ENCODE data around the gene ADIPOQ.

Gene ADIPOQ

GRCh38 chr3:186828340-186828739, 14.2 kb upstream of the ADIPOQ start:
- Histone ChIP-seq H3K4me1 (ENCODE audit: control insufficient read depth in 1 of 2, insufficient read depth in 1 of 2, low read depth in 1 of 2, low read length in 1 of 2) (peaks cover 21 to 26% of the 10 kb centered on the region in 2 experiments), H3K36me3 (no peaks in the 10 kb centered on the region), H3K9me3 (no peaks in the 10 kb centered on the region), H3K4me3 (ENCODE audit: low read depth in 1 of 2, low read length in 1 of 2) (no peak overlapping the region), H3K27ac (no peak overlapping the region), H3K27me3 (peaks cover 85% of the 10 kb centered on the region)
- TF ChIP-seq, protein P1, sequence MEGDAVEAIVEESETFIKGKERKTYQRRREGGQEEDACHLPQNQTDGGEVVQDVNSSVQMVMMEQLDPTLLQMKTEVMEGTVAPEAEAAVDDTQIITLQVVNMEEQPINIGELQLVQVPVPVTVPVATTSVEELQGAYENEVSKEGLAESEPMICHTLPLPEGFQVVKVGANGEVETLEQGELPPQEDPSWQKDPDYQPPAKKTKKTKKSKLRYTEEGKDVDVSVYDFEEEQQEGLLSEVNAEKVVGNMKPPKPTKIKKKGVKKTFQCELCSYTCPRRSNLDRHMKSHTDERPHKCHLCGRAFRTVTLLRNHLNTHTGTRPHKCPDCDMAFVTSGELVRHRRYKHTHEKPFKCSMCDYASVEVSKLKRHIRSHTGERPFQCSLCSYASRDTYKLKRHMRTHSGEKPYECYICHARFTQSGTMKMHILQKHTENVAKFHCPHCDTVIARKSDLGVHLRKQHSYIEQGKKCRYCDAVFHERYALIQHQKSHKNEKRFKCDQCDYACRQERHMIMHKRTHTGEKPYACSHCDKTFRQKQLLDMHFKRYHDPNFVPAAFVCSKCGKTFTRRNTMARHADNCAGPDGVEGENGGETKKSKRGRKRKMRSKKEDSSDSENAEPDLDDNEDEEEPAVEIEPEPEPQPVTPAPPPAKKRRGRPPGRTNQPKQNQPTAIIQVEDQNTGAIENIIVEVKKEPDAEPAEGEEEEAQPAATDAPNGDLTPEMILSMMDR (IDR thresholded peaks at IDR 0.05), result no peak

- Histone ChIP-seq H3K27ac (no peak overlapping the region), H3K27me3 (peaks cover 57% of the 10 kb centered on the region), H3K36me3 (no peaks in the 10 kb centered on the region), H3K4me1 (ENCODE audit: control insufficient read depth in 1 of 2, insufficient read depth in 1 of 2, low read depth in 1 of 2, low read length in 1 of 2) (peaks cover 11 to 13% of the 10 kb centered on the region in 2 experiments), H3K4me3 (ENCODE audit: low read depth in 1 of 2, low read length in 1 of 2) (no peak overlapping the region), H3K9me3 (no peaks in the 10 kb centered on the region)
- TF ChIP-seq, protein P1 (IDR thresholded peaks at IDR 0.05), result no peak
Measured at GRCh38 chr3:186831798-186832197, 10.7 kb upstream of the ADIPOQ start.

GRCh38 chr3:186832276-186832675, 10.2 kb upstream of the ADIPOQ start:
- Histone ChIP-seq H3K4me1 (ENCODE audit: control insufficient read depth in 1 of 2, insufficient read depth in 1 of 2, low read depth in 1 of 2, low read length in 1 of 2) (peaks cover 10 to 11% of the 10 kb centered on the region in 2 experiments), H3K27ac (no peak overlapping the region), H3K4me3 (ENCODE audit: low read depth in 1 of 2, low read length in 1 of 2) (no peak overlapping the region), H3K36me3 (no peaks in the 10 kb centered on the region), H3K9me3 (no peaks in the 10 kb centered on the region), H3K27me3 (peaks cover 52% of the 10 kb centered on the region)
- TF ChIP-seq, protein P1 (IDR thresholded peaks at IDR 0.05), result no peak

GRCh38 chr3:186839874-186840641, 2.5 kb upstream of the ADIPOQ start:
- TF ChIP-seq, protein P1 (IDR thresholded peaks at IDR 0.05), result no peak
- Histone ChIP-seq H3K36me3 (no peaks in the 10 kb centered on the region), H3K9me3 (no peaks in the 10 kb centered on the region), H3K27me3 (no peaks in the 10 kb centered on the region), H3K4me1 (ENCODE audit: control insufficient read depth in 1 of 2, insufficient read depth in 1 of 2, low read depth in 1 of 2, low read length in 1 of 2) (no peaks in the 10 kb centered on the region), H3K27ac (no peak overlapping the region), H3K4me3 (ENCODE audit: low read depth in 1 of 2, low read length in 1 of 2) (no peak overlapping the region)

- no peaks in the 10 kb centered on the region for H3K36me3 ChIP-seq
- no peaks in the 10 kb centered on the region for H3K4me1 ChIP-seq (ENCODE audit: control insufficient read depth in 1 of 2, insufficient read depth in 1 of 2, low read depth in 1 of 2, low read length in 1 of 2)
- H3K27me3 ChIP-seq, result no peaks in the 10 kb centered on the region
- H3K4me3 ChIP-seq (ENCODE audit: low read depth in 1 of 2, low read length in 1 of 2), result no peak overlapping the region
- no peak overlapping the region for H3K27ac ChIP-seq
- TF ChIP-seq, protein P1 (IDR thresholded peaks at IDR 0.05), result no peak
- H3K9me3 ChIP-seq, result no peaks in the 10 kb centered on the region
Measured at GRCh38 chr3:186841620-186842019, 890 bp upstream of the ADIPOQ start.
